GM12878 (cell line): ENCODE data around the gene ATP6V0A1. TPM values are rescaled to one million over a fixed set of nuclear protein-coding genes. Genes with fewer than 3 reads are reported as not detected.

Experiments used
- BCL11A ChIP-seq: IDR thresholded peaks from 2 replicates; pipeline ENCODE4 v1.6.1; 2011; ENCODE audit warnings: low read depth, low read length
- FOS ChIP-seq: IDR thresholded peaks from 3 replicates; pipeline ENCODE4 v1.6.1; 2011; ENCODE audit warnings: borderline replicate concordance; ENCODE audit not compliant: insufficient read length; ENCODE audit errors: extremely low read depth
- PAX5 ChIP-seq: IDR thresholded peaks from 2 replicates; pipeline ENCODE4 v1.6.1; 2011; ENCODE audit warnings: low read depth, low read length, borderline replicate concordance
- PML ChIP-seq: IDR thresholded peaks from 2 replicates; pipeline ENCODE4 v1.6.1; 2012; ENCODE audit warnings: low read length, inconsistent platforms
- RAD51 ChIP-seq: fragments of 450-650 bp; IDR thresholded peaks from 2 replicates; pipeline ENCODE4 v1.6.1; 2016; ENCODE audit warnings: moderate library complexity, mild to moderate bottlenecking, inconsistent platforms
- TAF1 ChIP-seq: IDR thresholded peaks from 2 replicates; pipeline ENCODE4 v1.6.1; 2011; ENCODE audit warnings: mild to moderate bottlenecking, low read depth, low read length, borderline replicate concordance
- TBL1XR1 ChIP-seq: IDR thresholded peaks from 2 replicates; pipeline ENCODE4 v1.6.1; 2012; ENCODE audit warnings: low read depth, low read length, improper control_type of control experiment
- TCF12 ChIP-seq: IDR thresholded peaks from 2 replicates; pipeline ENCODE4 v1.6.1; 2011; ENCODE audit warnings: low read depth, mild to moderate bottlenecking, low read length
- polyA plus RNA-seq, 11 experiments: library from polyadenylated mRNA; depleted of rRNA in 4 of 11; unstranded in 6 of 11; stranded (reverse) in 5 of 11; fragments of >200 nt; fragmentation: Nextera tagmentation in 4 of 11; fragmentation: Illumina TruSeq in 1 of 11; extraction: Ambion mirVana in 4 of 11; extraction: Trizol in 1 of 11; gene quantifications; 1 replicate in 1 of 11; 2 replicates in 10 of 11; pipeline versions ENCODE4 v1.2.1 to v1.2.3, GENCODE V29; 2011 to 2016; ENCODE audit warnings: inconsistent platforms in 2 of 11, missing spikeins in 2 of 11, low read depth in 1 of 11
- total RNA-seq, 4 experiments: library from RNA; depleted of rRNA in 3 of 4; stranded (reverse); fragments of >200 nt in 3 of 4; fragmentation: Illumina TruSeq in 1 of 4; extraction: Trizol in 1 of 4; gene quantifications; 2 replicates each; pipeline versions ENCODE4 v1.2.1 to v1.2.3, GENCODE V29; 2013 to 2021
- TF ChIP-seq, protein P1 (sequence below): IDR thresholded peaks from 2 replicates; pipeline ENCODE4 v1.6.1; 2011; ENCODE audit warnings: low read depth, low read length, improper control_type of control experiment, borderline replicate concordance
- TF ChIP-seq, protein P2 (sequence below): IDR thresholded peaks from 2 replicates; pipeline ENCODE4 v1.6.1; 2012; ENCODE audit warnings: low read depth, low read length, improper control_type of control experiment
- TF ChIP-seq, protein P3 (sequence below): fragments of 450-650 bp; IDR thresholded peaks from 2 replicates; pipeline ENCODE4 v1.6.1; 2018; ENCODE audit warnings: borderline replicate concordance, mild to moderate bottlenecking; ENCODE audit not compliant: partially characterized antibody

ATP6V0A1 gene
- total and polyA plus RNA-seq, 10 of the 15 experiments (the other 5 are each of a cell fraction or from before 2014, with no cell fraction given): 3.0 to 76.6 (median 30.9) TPM

DNA sequence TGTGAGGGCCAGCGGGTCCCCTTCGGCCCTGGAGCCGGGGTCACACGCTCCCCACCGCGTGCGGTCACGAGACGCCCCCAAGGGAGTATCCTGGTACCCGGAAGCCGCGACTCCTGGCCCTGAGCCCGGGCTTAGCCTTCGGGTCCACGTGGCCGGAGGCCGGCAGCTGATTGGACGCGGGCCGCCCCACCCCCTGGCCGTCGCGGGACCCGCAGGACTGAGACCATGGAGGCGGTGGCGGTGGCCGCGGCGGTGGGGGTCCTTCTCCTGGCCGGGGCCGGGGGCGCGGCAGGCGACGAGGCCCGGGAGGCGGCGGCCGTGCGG, 77.3 kb downstream of the ATP6V0A1 start, which contains the start of gene NAGLU (continued):
- TF ChIP-seq TAF1 (peak; percentile 68; the same call in 1 of the 2 replicates), BCL11A (0 out of 2 replicates have a peak, but pooled peaks have one; percentile 26), PAX5 (peak; percentile 58; the same call in 1 of the 2 replicates), RAD51 (peak; percentile 90), PML (no peak), TCF12 (0 out of 2 replicates have a peak, but pooled peaks have one; percentile 24), TBL1XR1 (no peak), FOS (peak; percentile 28)
- TF ChIP-seq, protein P1, sequence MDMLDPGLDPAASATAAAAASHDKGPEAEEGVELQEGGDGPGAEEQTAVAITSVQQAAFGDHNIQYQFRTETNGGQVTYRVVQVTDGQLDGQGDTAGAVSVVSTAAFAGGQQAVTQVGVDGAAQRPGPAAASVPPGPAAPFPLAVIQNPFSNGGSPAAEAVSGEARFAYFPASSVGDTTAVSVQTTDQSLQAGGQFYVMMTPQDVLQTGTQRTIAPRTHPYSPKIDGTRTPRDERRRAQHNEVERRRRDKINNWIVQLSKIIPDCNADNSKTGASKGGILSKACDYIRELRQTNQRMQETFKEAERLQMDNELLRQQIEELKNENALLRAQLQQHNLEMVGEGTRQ: peak; percentile 90
- TF ChIP-seq, protein P2, sequence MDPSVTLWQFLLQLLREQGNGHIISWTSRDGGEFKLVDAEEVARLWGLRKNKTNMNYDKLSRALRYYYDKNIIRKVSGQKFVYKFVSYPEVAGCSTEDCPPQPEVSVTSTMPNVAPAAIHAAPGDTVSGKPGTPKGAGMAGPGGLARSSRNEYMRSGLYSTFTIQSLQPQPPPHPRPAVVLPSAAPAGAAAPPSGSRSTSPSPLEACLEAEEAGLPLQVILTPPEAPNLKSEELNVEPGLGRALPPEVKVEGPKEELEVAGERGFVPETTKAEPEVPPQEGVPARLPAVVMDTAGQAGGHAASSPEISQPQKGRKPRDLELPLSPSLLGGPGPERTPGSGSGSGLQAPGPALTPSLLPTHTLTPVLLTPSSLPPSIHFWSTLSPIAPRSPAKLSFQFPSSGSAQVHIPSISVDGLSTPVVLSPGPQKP: no peak
- TF ChIP-seq, protein P3, sequence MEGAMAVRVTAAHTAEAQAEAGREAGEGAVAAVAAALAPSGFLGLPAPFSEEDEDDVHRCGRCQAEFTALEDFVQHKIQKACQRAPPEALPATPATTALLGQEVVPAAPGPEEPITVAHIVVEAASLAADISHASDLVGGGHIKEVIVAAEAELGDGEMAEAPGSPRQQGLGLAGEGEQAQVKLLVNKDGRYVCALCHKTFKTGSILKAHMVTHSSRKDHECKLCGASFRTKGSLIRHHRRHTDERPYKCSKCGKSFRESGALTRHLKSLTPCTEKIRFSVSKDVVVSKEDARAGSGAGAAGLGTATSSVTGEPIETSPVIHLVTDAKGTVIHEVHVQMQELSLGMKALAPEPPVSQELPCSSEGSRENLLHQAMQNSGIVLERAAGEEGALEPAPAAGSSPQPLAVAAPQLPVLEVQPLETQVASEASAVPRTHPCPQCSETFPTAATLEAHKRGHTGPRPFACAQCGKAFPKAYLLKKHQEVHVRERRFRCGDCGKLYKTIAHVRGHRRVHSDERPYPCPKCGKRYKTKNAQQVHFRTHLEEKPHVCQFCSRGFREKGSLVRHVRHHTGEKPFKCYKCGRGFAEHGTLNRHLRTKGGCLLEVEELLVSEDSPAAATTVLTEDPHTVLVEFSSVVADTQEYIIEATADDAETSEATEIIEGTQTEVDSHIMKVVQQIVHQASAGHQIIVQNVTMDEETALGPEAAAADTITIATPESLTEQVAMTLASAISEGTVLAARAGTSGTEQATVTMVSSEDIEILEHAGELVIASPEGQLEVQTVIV: peak; percentile 89
